K562 (cell line): ENCODE measurements around the gene DAD1. TPM values are rescaled to one million over a fixed set of nuclear protein-coding genes. Genes with fewer than 3 reads are reported as not detected.

Experiments used
- ARID1B ChIP-seq: fragments of 450-650 bp; IDR thresholded peaks from 2 replicates; pipeline ENCODE4 v1.6.1; 2016; ENCODE audit warnings: antibody characterized with exemption, mild to moderate bottlenecking, inconsistent platforms
- CBFA2T3 ChIP-seq: fragments of 450-650 bp; IDR thresholded peaks from 2 replicates; pipeline ENCODE4 v1.6.1; 2017
- CHD1 ChIP-seq: fragments of 200-600 bp; sonication (generic); IDR thresholded peaks from one replicate; pipeline ENCODE4 v1.6.1; 2012; ENCODE audit warnings: mild to moderate bottlenecking, moderate library complexity, low read length, inconsistent platforms
- ESRRA ChIP-seq: fragments of 450-650 bp; IDR thresholded peaks from 2 replicates; pipeline ENCODE4 v1.6.1; 2014; ENCODE audit warnings: low read depth, mild to moderate bottlenecking, moderate library complexity, borderline replicate concordance
- FOSL1 ChIP-seq: fragments of 200-800 bp; sonication (Bioruptor generic); conservative IDR thresholded peaks from 2 replicates; pipeline ENCODE4 v1.6.1; 2016; ENCODE audit warnings: missing genetic modification characterization, missing compliant biosample characterization
- GABPB1 ChIP-seq: sonication (generic); formaldehyde crosslinking; IDR thresholded peaks from 2 replicates; pipeline ENCODE4 v1.8.0; 2022; ENCODE audit warnings: mild to moderate bottlenecking, missing genetic modification reagents
- GATAD2A ChIP-seq: fragments of 450-650 bp; IDR thresholded peaks from 2 replicates; pipeline ENCODE4 v1.6.1; 2017
- HDAC1 ChIP-seq, 2 experiments: fragments of 450-650 bp; IDR thresholded peaks; 2 replicates each; pipeline ENCODE4 v1.6.1; 2016 to 2017; ENCODE audit warnings: inconsistent platforms in 1 of 2, mild to moderate bottlenecking in 1 of 2, moderate library complexity in 1 of 2
- POLR2A ChIP-seq: fragments of 450-650 bp; conservative IDR thresholded peaks from 2 replicates; pipeline ENCODE4 v1.6.1; 2016
- POLR2B ChIP-seq: fragments of 450-650 bp; IDR thresholded peaks from 2 replicates; pipeline ENCODE4 v1.6.1; 2018; ENCODE audit warnings: low read depth; ENCODE audit not compliant: partially characterized antibody
- PYGO2 ChIP-seq: fragments of 450-650 bp; IDR thresholded peaks from 2 replicates; pipeline ENCODE4 v1.6.1; 2016; ENCODE audit warnings: mild to moderate bottlenecking, missing genetic modification characterization, moderate library complexity, missing compliant biosample characterization
- SIX5 ChIP-seq, 2 experiments: IDR thresholded peaks; 2 replicates each; pipeline ENCODE4 v1.6.1; 2011; ENCODE audit warnings: low read length in 2 of 2, borderline replicate concordance in 1 of 2, low read depth in 1 of 2, mild to moderate bottlenecking in 1 of 2, moderate library complexity in 1 of 2; ENCODE audit not compliant: insufficient read depth in 1 of 2
- TCF7L2 ChIP-seq: fragments of 150-350 bp; IDR thresholded peaks from 2 replicates; pipeline ENCODE4 v1.6.1; 2016; ENCODE audit warnings: low read depth, mild to moderate bottlenecking, low read length, moderate library complexity
- ZNF212 ChIP-seq: fragments of 450-650 bp; formaldehyde crosslinking; IDR thresholded peaks from 2 replicates; pipeline ENCODE4 v1.4.0; 2020; ENCODE audit warnings: mild to moderate bottlenecking
- ZNF384 ChIP-seq: IDR thresholded peaks from 2 replicates; pipeline ENCODE4 v1.6.1; 2012; ENCODE audit warnings: low read depth, low read length, improper control_type of control experiment
- ZNF586 ChIP-seq: fragments of 450-650 bp; formaldehyde crosslinking; conservative IDR thresholded peaks from 2 replicates; pipeline ENCODE4 v1.4.0; 2020; ENCODE audit warnings: mild to moderate bottlenecking, moderate library complexity
- ZNF766 ChIP-seq: fragments of 200-800 bp; sonication (Bioruptor generic); conservative IDR thresholded peaks from 2 replicates; pipeline ENCODE4 v1.6.1; 2016; ENCODE audit warnings: missing genetic modification characterization, missing compliant biosample characterization
- polyA plus RNA-seq, 8 experiments: library from polyadenylated mRNA; depleted of rRNA in 4 of 8; stranded (reverse) in 5 of 8; unstranded in 3 of 8; fragments of >200 nt; fragmentation: Nextera tagmentation in 2 of 8; fragmentation: Illumina TruSeq in 1 of 8; extraction: Ambion mirVana in 2 of 8; extraction: Trizol in 1 of 8; gene quantifications; 2 replicates each; pipeline versions ENCODE4 v1.2.1 to v1.2.3, GENCODE V29; 2011 to 2014; ENCODE audit warnings: inconsistent platforms in 1 of 8, missing spikeins in 1 of 8
- total RNA-seq, 7 experiments: library from RNA; depleted of rRNA in 6 of 7; stranded (reverse); fragments of >200 nt in 6 of 7; fragmentation: Illumina TruSeq in 2 of 7; extraction: Trizol in 2 of 7; gene quantifications; 2 replicates each; pipeline versions ENCODE4 v1.2.1 to v1.2.3, GENCODE V29; 2011 to 2021; ENCODE audit warnings: low replicate concordance in 1 of 7
- TF ChIP-seq, protein P1 (sequence below): fragments of 250-450 bp; sonication (Bioruptor Pico); IDR thresholded peaks from 2 replicates; pipeline ENCODE4 v1.8.0; 2021; ENCODE audit warnings: moderate library complexity, mild to moderate bottlenecking, inconsistent platforms
- TF ChIP-seq, protein P2 (sequence below): sonication (generic); formaldehyde crosslinking; IDR thresholded peaks from 2 replicates; pipeline ENCODE4 v1.8.0; 2022; ENCODE audit warnings: missing genetic modification reagents, mild to moderate bottlenecking, borderline replicate concordance
- TF ChIP-seq, protein P3 (sequence below): fragments of 450-650 bp; IDR thresholded peaks from 2 replicates; pipeline ENCODE4 v1.6.1; 2016; ENCODE audit warnings: borderline replicate concordance
- TF ChIP-seq, protein P4 (sequence below): sonication (generic); formaldehyde crosslinking; IDR thresholded peaks from 2 replicates; pipeline ENCODE4 v1.8.0; 2022; ENCODE audit warnings: mild to moderate bottlenecking, missing genetic modification reagents

DAD1 gene
- total and polyA plus RNA-seq, 9 of the 15 experiments (the other 6 are each of a cell fraction or from before 2014, with no cell fraction given), result 104 to 617 (median 222) TPM

DNA sequence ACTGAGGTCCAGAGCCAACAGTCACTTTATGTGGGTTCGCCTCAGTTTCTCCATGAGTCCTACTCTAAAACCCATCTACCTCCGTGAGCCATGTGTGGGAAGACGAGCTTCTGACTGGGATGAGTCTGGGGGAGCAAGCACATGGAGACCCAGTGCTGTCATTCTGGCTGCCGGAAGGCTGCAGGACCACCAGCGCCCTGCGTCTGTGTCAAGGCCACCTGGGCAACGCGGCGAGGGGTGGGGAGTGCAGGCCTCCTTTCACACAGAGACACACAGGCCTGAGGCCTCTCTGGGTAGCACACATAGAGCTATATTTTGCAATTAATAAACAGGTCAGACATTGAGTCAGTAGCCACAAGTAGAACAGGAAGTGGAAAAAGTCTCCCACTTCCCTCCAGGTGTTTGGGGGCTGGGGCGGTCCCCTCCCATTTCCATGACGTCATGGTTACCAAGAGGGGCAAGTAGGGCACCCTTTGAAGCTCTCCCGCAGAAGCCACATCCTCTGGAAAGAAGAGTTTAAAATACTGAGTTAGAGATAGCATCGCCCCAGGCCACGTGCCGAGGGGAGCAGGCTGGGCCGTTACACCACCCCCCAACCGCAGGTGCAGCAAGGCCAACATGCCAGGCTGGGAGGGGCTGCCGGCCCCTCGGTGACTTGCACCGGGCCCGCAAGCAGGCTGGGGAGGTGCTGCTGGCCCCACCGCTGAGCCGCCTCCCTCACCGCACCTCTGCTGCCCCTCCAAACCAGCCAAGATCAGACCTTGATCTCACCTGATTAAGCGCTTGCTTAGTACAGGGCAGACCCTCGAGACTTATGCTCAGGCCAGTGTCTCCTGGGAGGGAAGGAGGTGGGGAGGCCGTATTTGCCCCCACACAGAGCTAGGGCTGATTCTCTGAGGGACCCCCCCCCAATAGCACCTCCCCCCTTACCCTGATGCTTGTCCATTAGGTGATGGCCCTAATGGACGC is 32.7 kb downstream of the DAD1 start (continued):
- no peak for TF ChIP-seq POLR2B
- TF ChIP-seq, protein P1, sequence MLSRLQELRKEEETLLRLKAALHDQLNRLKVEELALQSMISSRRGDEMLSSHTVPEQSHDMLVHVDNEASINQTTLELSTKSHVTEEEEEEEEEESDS (CRISPR knock-in tag), result no peak
- TF ChIP-seq ZNF586 (CRISPR knock-in tag), result no peak
- TF ChIP-seq, protein P2, sequence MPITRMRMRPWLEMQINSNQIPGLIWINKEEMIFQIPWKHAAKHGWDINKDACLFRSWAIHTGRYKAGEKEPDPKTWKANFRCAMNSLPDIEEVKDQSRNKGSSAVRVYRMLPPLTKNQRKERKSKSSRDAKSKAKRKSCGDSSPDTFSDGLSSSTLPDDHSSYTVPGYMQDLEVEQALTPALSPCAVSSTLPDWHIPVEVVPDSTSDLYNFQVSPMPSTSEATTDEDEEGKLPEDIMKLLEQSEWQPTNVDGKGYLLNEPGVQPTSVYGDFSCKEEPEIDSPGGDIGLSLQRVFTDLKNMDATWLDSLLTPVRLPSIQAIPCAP (CRISPR knock-in tag), result no peak
- no peak for TF ChIP-seq SIX5 (IDR thresholded peaks at IDR 0.05; ENCODE audit: borderline replicate concordance in 1 of 2, insufficient read depth in 1 of 2, low read depth in 1 of 2, low read length in 2 of 2)
- 0 out of 2 replicates have a peak, but pooled peaks have one; percentile 29 for TF ChIP-seq GABPB1 (CRISPR knock-in tag)
- TF ChIP-seq, protein P3, sequence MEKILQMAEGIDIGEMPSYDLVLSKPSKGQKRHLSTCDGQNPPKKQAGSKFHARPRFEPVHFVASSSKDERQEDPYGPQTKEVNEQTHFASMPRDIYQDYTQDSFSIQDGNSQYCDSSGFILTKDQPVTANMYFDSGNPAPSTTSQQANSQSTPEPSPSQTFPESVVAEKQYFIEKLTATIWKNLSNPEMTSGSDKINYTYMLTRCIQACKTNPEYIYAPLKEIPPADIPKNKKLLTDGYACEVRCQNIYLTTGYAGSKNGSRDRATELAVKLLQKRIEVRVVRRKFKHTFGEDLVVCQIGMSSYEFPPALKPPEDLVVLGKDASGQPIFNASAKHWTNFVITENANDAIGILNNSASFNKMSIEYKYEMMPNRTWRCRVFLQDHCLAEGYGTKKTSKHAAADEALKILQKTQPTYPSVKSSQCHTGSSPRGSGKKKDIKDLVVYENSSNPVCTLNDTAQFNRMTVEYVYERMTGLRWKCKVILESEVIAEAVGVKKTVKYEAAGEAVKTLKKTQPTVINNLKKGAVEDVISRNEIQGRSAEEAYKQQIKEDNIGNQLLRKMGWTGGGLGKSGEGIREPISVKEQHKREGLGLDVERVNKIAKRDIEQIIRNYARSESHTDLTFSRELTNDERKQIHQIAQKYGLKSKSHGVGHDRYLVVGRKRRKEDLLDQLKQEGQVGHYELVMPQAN, result no peak
- no peak for TF ChIP-seq HDAC1 (IDR thresholded peaks at IDR 0.05)
- no peak for TF ChIP-seq ESRRA
- TF ChIP-seq, protein P4, sequence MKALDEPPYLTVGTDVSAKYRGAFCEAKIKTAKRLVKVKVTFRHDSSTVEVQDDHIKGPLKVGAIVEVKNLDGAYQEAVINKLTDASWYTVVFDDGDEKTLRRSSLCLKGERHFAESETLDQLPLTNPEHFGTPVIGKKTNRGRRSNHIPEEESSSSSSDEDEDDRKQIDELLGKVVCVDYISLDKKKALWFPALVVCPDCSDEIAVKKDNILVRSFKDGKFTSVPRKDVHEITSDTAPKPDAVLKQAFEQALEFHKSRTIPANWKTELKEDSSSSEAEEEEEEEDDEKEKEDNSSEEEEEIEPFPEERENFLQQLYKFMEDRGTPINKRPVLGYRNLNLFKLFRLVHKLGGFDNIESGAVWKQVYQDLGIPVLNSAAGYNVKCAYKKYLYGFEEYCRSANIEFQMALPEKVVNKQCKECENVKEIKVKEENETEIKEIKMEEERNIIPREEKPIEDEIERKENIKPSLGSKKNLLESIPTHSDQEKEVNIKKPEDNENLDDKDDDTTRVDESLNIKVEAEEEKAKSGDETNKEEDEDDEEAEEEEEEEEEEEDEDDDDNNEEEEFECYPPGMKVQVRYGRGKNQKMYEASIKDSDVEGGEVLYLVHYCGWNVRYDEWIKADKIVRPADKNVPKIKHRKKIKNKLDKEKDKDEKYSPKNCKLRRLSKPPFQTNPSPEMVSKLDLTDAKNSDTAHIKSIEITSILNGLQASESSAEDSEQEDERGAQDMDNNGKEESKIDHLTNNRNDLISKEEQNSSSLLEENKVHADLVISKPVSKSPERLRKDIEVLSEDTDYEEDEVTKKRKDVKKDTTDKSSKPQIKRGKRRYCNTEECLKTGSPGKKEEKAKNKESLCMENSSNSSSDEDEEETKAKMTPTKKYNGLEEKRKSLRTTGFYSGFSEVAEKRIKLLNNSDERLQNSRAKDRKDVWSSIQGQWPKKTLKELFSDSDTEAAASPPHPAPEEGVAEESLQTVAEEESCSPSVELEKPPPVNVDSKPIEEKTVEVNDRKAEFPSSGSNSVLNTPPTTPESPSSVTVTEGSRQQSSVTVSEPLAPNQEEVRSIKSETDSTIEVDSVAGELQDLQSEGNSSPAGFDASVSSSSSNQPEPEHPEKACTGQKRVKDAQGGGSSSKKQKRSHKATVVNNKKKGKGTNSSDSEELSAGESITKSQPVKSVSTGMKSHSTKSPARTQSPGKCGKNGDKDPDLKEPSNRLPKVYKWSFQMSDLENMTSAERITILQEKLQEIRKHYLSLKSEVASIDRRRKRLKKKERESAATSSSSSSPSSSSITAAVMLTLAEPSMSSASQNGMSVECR (CRISPR knock-in tag), result no peak
- no peak for TF ChIP-seq PYGO2 (tag)
- TF ChIP-seq POLR2A, result no peak
- TF ChIP-seq GATAD2A, result no peak
- TF ChIP-seq CHD1, result no peak
- TF ChIP-seq CBFA2T3, result peak; percentile 39; the same call in 1 of the 2 replicates
- no peak; the same call in 1 of the 2 replicates for TF ChIP-seq FOSL1 (tag)
- TF ChIP-seq ARID1B, result no peak
- TF ChIP-seq ZNF212 (CRISPR knock-in tag), result no peak
- TF ChIP-seq ZNF766 (CRISPR knock-in tag), result 0 out of 2 replicates have a peak, but pooled peaks have one; percentile 37
- no peak for TF ChIP-seq TCF7L2
- no peak for TF ChIP-seq ZNF384
